ENCODE measurements around the gene VIPR2.

GRCh38 chr7:159040912-159041711, 103.6 kb downstream of the VIPR2 start:
- TF ChIP-seq CTCF (conservative IDR thresholded peaks at IDR 0.05) (no peak), EZH2 (IDR thresholded peaks at IDR 0.05; ENCODE audit: low read depth) (no peak)
